H1 (cell line): ENCODE data around the gene SEC22C. TPM values are rescaled to one million over a fixed set of nuclear protein-coding genes. Genes with fewer than 3 reads are reported as not detected.

Experiments used
- CTCF ChIA-PET: fragments of 300-600 bp; sonication (Branson Sonifier 250); formaldehyde crosslinking; loops from one replicate; lab custom pipeline; 2021; ENCODE audit not compliant: partially characterized antibody; lab: Charles Lee
- POLR2A ChIA-PET: fragments of 300-600 bp; sonication (Branson Sonifier 250); formaldehyde crosslinking; loops from one replicate; lab custom pipeline; 2021; ENCODE audit warnings: inconsistent platforms; ENCODE audit not compliant: partially characterized antibody; lab: Charles Lee
- DNase-seq, 2 experiments: peaks; one replicate each; pipeline versions ENCODE4 v3.0.0 to v3.0.0-alpha.2; 2010 to 2022; ENCODE audit warnings: low spot score in 2 of 2, low read depth in 1 of 2, mixed read lengths in 1 of 2
- FAIRE-seq: peaks from 2 replicates; lab custom pipeline; 2011; peaks lifted over from hg19 to GRCh38; lab: Jason Lieb, UNC
- H2AFZ ChIP-seq: 2 replicates; pipeline ENCODE4 v1.8.1; 2012; ENCODE audit warnings: low read length, inconsistent platforms
- H2AK5ac ChIP-seq: 2 replicates; pipeline ENCODE4 v1.6.1; 2013; ENCODE audit warnings: low read depth, low read length
- H2BK120ac ChIP-seq: replicated peaks from 2 replicates; pipeline ENCODE3; 2013; ENCODE audit warnings: low read depth, low read length, inconsistent platforms
- H2BK12ac ChIP-seq: 2 replicates; pipeline ENCODE4 v1.6.1; 2013; ENCODE audit warnings: low read depth, low read length
- H2BK15ac ChIP-seq: 2 replicates; pipeline ENCODE4 v1.6.1; 2013; ENCODE audit warnings: low read length
- H2BK20ac ChIP-seq: 2 replicates; pipeline ENCODE4 v1.6.1; 2013; ENCODE audit warnings: low read length
- H2BK5ac ChIP-seq: 2 replicates; pipeline ENCODE4 v1.6.1; 2013; ENCODE audit warnings: low read depth, low read length
- H3K14ac ChIP-seq: 2 replicates; pipeline ENCODE4 v1.6.1; 2013; ENCODE audit warnings: inconsistent platforms; ENCODE audit not compliant: insufficient read length
- H3K18ac ChIP-seq: 2 replicates; pipeline ENCODE4 v1.6.1; 2013; ENCODE audit warnings: low read length; ENCODE audit errors: extremely low read depth
- H3K23ac ChIP-seq: 2 replicates; pipeline ENCODE4 v1.6.1; 2013; ENCODE audit warnings: inconsistent platforms; ENCODE audit not compliant: insufficient read length
- H3K23me2 ChIP-seq: 2 replicates; pipeline ENCODE4 v1.6.1; 2013; ENCODE audit warnings: low read depth, low read length
- H3K27ac ChIP-seq: 2 replicates; pipeline ENCODE4 v1.6.1; 2011; ENCODE audit warnings: low read depth, low read length, inconsistent platforms
- H3K27me3 ChIP-seq, 4 experiments: replicated peaks in 1 of 4; 1 replicate in 1 of 4; 2 replicates in 3 of 4; pipeline versions ENCODE4 v1.6.1 to v1.8.1; 2011 to 2013; ENCODE audit warnings: low read length in 3 of 4, mild to moderate bottlenecking in 3 of 4, inconsistent platforms in 2 of 4, mixed read lengths in 2 of 4, moderate library complexity in 1 of 4; ENCODE audit not compliant: control insufficient read depth in 3 of 4, insufficient read depth in 3 of 4; ENCODE audit errors: extremely low read depth in 1 of 4
- H3K36me3 ChIP-seq, 4 experiments: 2 replicates each; pipeline versions ENCODE4 v1.6.1 to v1.8.1; 2011 to 2013; ENCODE audit warnings: mild to moderate bottlenecking in 4 of 4, low read length in 3 of 4, moderate library complexity in 2 of 4, control low read depth in 1 of 4, inconsistent platforms in 1 of 4; ENCODE audit not compliant: insufficient read depth in 4 of 4, control insufficient read depth in 2 of 4
- H3K4ac ChIP-seq: replicated peaks from 2 replicates; pipeline ENCODE3; 2013; ENCODE audit warnings: low read length, low read depth, mixed read lengths, inconsistent platforms; ENCODE audit not compliant: insufficient read length
- H3K4me1 ChIP-seq, 4 experiments: replicated peaks in 1 of 4; 1 replicate in 1 of 4; 2 replicates in 3 of 4; pipeline versions ENCODE4 v1.6.1 to v1.8.1; 2011 to 2013; ENCODE audit warnings: low read length in 3 of 4, inconsistent platforms in 2 of 4, mixed read lengths in 1 of 4; ENCODE audit not compliant: insufficient read depth in 4 of 4, control insufficient read depth in 3 of 4
- H3K4me2 ChIP-seq, 2 experiments: 2 replicates each; pipeline versions ENCODE4 v1.6.1 to v1.8.1; 2011 to 2013; ENCODE audit warnings: low read depth in 2 of 2, low read length in 2 of 2, control low read depth in 1 of 2, inconsistent platforms in 1 of 2, mild to moderate bottlenecking in 1 of 2; ENCODE audit not compliant: insufficient read depth in 1 of 2
- H3K4me3 ChIP-seq, 4 experiments: fragments of 200-600, 300-600 bp in 1 of 4; sonication (generic), shearing (Covaris generic), sonication (Bioruptor Twin) in 1 of 4; 2 replicates each; pipeline versions ENCODE4 v1.5.1 to v1.8.1; 2011 to 2016; ENCODE audit warnings: low read length in 4 of 4, low read depth in 3 of 4, control low read depth in 2 of 4, inconsistent platforms in 2 of 4, mild to moderate bottlenecking in 2 of 4, mixed read lengths in 1 of 4, moderate library complexity in 1 of 4; ENCODE audit not compliant: insufficient read depth in 2 of 4; ENCODE audit errors: extremely low read depth in 1 of 4
- H3K56ac ChIP-seq: replicated peaks from 2 replicates; pipeline ENCODE3; 2013; ENCODE audit warnings: low read depth, mild to moderate bottlenecking, mixed read lengths, low read length, inconsistent platforms; ENCODE audit not compliant: insufficient read length
- H3K79me1 ChIP-seq: 2 replicates; pipeline ENCODE4 v1.6.1; 2013; ENCODE audit warnings: low read depth, low read length, control low read depth
- H3K79me2 ChIP-seq, 2 experiments: 2 replicates each; pipeline versions ENCODE4 v1.6.1 to v1.8.1; 2012 to 2013; ENCODE audit warnings: low read length in 2 of 2, mild to moderate bottlenecking in 2 of 2, inconsistent platforms in 1 of 2; ENCODE audit not compliant: insufficient read depth in 2 of 2, control insufficient read depth in 1 of 2
- H3K9ac ChIP-seq, 4 experiments: replicated peaks in 1 of 4; 1 replicate in 1 of 4; 2 replicates in 3 of 4; pipeline versions ENCODE4 v1.6.1 to v1.8.1; 2011 to 2013; ENCODE audit warnings: low read depth in 3 of 4, low read length in 3 of 4, control low read depth in 2 of 4, mild to moderate bottlenecking in 2 of 4, moderate library complexity in 2 of 4, inconsistent platforms in 1 of 4; ENCODE audit errors: extremely low read depth in 1 of 4
- H3K9me3 ChIP-seq, 2 experiments: 2 replicates each; pipeline versions ENCODE4 v1.6.1 to v1.8.1; 2012 to 2013; ENCODE audit warnings: mild to moderate bottlenecking in 2 of 2, moderate library complexity in 2 of 2, control low read depth in 1 of 2, inconsistent platforms in 1 of 2, low read depth in 1 of 2, low read length in 1 of 2, mixed read lengths in 1 of 2; ENCODE audit not compliant: insufficient read depth in 2 of 2
- H4K20me1 ChIP-seq, 2 experiments: replicated peaks in 1 of 2; 2 replicates each; pipeline versions ENCODE3 to v1.8.1; 2011 to 2013; ENCODE audit warnings: inconsistent platforms in 2 of 2, low read length in 2 of 2, mild to moderate bottlenecking in 1 of 2; ENCODE audit not compliant: insufficient read depth in 2 of 2, control insufficient read depth in 1 of 2
- H4K5ac ChIP-seq: 2 replicates; pipeline ENCODE4 v1.6.1; 2013; ENCODE audit warnings: low read length, low read depth, mixed read lengths, inconsistent platforms; ENCODE audit not compliant: insufficient read length
- H4K8ac ChIP-seq: 2 replicates; pipeline ENCODE4 v1.8.0; 2013; ENCODE audit warnings: mild to moderate bottlenecking, moderate library complexity, low read length, inconsistent platforms; ENCODE audit not compliant: insufficient read depth; ENCODE audit errors: extremely low read depth
- H4K91ac ChIP-seq: replicated peaks from 2 replicates; pipeline ENCODE3; 2013; ENCODE audit warnings: low read length, mixed read lengths, inconsistent platforms; ENCODE audit not compliant: insufficient read length
- NANOG ChIP-seq: IDR thresholded peaks from 2 replicates; pipeline ENCODE4 v1.6.1; 2011; ENCODE audit warnings: low read length, low read depth, mild to moderate bottlenecking, inconsistent platforms; ENCODE audit not compliant: insufficient read depth, poor library complexity, severe bottlenecking
- RAD21 ChIP-seq, 2 experiments: IDR thresholded peaks in 1 of 2; conservative IDR thresholded peaks in 1 of 2; 2 replicates each; pipeline ENCODE4 v1.6.1; 2011; ENCODE audit warnings: low read depth in 2 of 2, low read length in 2 of 2, improper control_type of control experiment in 1 of 2, inconsistent platforms in 1 of 2, mild to moderate bottlenecking in 1 of 2, moderate library complexity in 1 of 2
- RXRA ChIP-seq: IDR thresholded peaks from 2 replicates; pipeline ENCODE4 v1.6.1; 2011; ENCODE audit warnings: low read depth, mild to moderate bottlenecking, low read length, moderate library complexity; ENCODE audit not compliant: insufficient read depth
- SRF ChIP-seq: IDR thresholded peaks from 2 replicates; pipeline ENCODE4 v1.6.1; 2011; ENCODE audit warnings: mild to moderate bottlenecking, low read depth, low read length, moderate library complexity
- SUZ12 ChIP-seq: fragments of 200-600 bp; sonication (generic); IDR thresholded peaks from 2 replicates; pipeline ENCODE4 v1.6.1; 2012; ENCODE audit warnings: mild to moderate bottlenecking, inconsistent platforms, low read length, moderate library complexity, mixed read lengths
- WGBS, 2 experiments: shearing (Covaris generic) in 1 of 2; methylation state at CpG; one replicate each; pipeline versions ENCODE4 v1.1.6 to v1.1.7; 2013 to 2015; ENCODE audit warnings: low lambda C conversion rate in 2 of 2, mixed read lengths in 2 of 2, inconsistent platforms in 1 of 2, low coverage in 1 of 2, missing lambda C conversion rate in 1 of 2; ENCODE audit not compliant: insufficient replicate concordance in 2 of 2, insufficient coverage in 1 of 2, insufficient read length in 1 of 2; ENCODE audit errors: extremely low coverage in 1 of 2, missing lambda C conversion rate in 1 of 2; 5-methylcytosine and 5-hydroxymethylcytosine counted together
- polyA plus RNA-seq, 7 experiments: library from polyadenylated mRNA; depleted of rRNA in 3 of 7; stranded (reverse) in 5 of 7; unstranded in 2 of 7; fragments of >200 nt in 5 of 7; fragments of 200-250 nt in 2 of 7; gene quantifications; 1 replicate in 5 of 7; 2 replicates in 1 of 7; 4 replicates in 1 of 7; pipeline versions ENCODE4 v1.2.1 to v1.2.3, GENCODE V29; 2011 to 2013; ENCODE audit warnings: missing spikeins in 2 of 7, mixed read lengths in 2 of 7
- total RNA-seq: library from RNA; stranded (reverse); fragmentation: NEBNext Ultra II Directional; extraction: Animal tissue kit (Norgen Biotek cat#: 25700); gene quantifications from 2 replicates; pipeline ENCODE4 v1.2.1, GENCODE V29; 2021
- TF ChIP-seq, protein P1 (sequence below): IDR thresholded peaks from 2 replicates; pipeline ENCODE4 v1.6.1; 2011; ENCODE audit warnings: low read depth, mild to moderate bottlenecking, low read length; ENCODE audit not compliant: insufficient read depth

Gene SEC22C
- total and polyA plus RNA-seq, 2 of the 8 experiments (the other 6 are each of a cell fraction or from before 2014, with no cell fraction given), result 23.4 to 38.3 TPM

DNA sequence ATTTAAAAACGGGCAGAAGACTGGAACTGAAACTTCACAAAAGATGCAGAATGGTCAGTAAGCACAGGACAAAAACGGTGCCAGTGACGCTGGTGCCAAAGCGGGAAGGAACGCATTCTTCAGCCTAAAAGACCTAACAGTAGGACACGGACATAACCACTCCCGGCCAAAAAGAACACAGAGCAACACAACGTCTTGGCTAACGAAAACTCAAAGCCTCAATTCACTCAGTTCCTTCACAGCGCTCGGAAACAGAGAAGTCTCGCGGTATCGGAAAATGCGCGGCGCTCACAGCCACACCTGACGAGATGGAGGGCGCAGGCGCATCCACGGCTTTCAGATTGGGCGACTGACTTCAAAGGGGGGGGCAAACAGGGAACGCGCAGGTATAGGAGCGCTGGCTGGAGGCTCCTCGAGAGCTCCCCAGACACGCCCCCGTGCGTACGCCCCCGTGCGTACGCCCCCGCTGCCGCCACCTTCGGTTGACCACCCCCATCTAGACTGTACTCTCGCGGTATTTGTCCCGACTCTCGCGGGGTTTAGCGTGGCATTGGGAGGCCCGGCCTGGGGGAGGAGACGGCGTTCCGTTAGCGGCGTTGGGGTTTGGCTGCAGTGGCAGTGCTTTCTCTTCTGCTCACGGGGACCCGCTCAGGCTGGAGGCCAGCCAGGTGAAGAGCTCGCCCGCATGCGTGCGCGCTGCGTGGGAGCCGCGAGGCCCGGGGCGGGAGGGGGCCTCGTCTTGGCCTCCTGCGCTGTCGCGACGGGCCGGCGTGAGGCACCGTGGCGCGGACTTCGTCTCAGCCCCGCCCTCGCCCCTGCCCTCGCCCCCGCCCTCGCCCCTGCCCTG, 18.6 kb upstream of the SEC22C start, which contains the start of gene NKTR:
Gene NKTR, plus strand, starts transcription at position 576 of the 847 bp plus-strand sequence. CDS start 321 bp downstream, outside the sequence.
- Histone ChIP-seq H3K9me3 (no peaks in the 10 kb centered on the region), H2BK15ac (0 out of 2 replicates have a peak within 1 kb of the TSS, but pooled peaks have one; percentile 89), H3K23ac (no peak within 1 kb of the TSS), H2BK20ac (no peak within 1 kb of the TSS), H3K4ac (peak within 1 kb of the TSS; percentile 88), H3K14ac (no peak within 1 kb of the TSS), H3K27ac (peak within 1 kb of the TSS; percentile 91), H4K91ac (peak within 1 kb of the TSS; percentile 96), H3K9ac (peak within 1 kb of the TSS; percentile 91 to 99 (median 94)), H2AFZ (peak within 1 kb of the TSS; percentile 98), H3K36me3 (peaks cover 0 to 18% (median 3%) of the 10 kb centered on the region in 4 experiments; a peak in 4 of 8 replicates), H3K18ac (peak within 1 kb of the TSS; percentile 95), H2BK120ac (no peak within 1 kb of the TSS), H2BK5ac (peak within 1 kb of the TSS; percentile 96), H3K56ac (peak within 1 kb of the TSS; percentile 99), H4K20me1 (peaks cover 3 to 8% of the 10 kb centered on the region in 2 experiments), H3K79me1 (no peaks in the 10 kb centered on the region), H4K8ac (peak within 1 kb of the TSS; percentile 98), H2AK5ac (no peak within 1 kb of the TSS; the same call in 1 of the 2 replicates), H3K4me1 (peaks cover 0 to 6% (median 3%) of the 10 kb centered on the region in 4 experiments; a peak in 5 of 7 replicates), H3K79me2 (peaks cover 19 to 44% of the 10 kb centered on the region in 2 experiments), H3K27me3 (no peaks in the 10 kb centered on the region), H2BK12ac (peak within 1 kb of the TSS; percentile 84), H3K4me3 (peak within 1 kb of the TSS; percentile 77 to 91 (median 88)), H4K5ac (peak within 1 kb of the TSS; percentile 94), H3K23me2 (peaks cover 5% of the 10 kb centered on the region), H3K4me2 (peak within 1 kb of the TSS; percentile 82 to 92)
- ChIA-PET CTCF (interaction anchor here (0.6 to 3.6 kb wide), 8 partner anchors 9 to 67 kb away, joined by 3 to 26 read pairs (median 3); partner anchors contain the start of genes SEC22C and SS18L2), POLR2A (interaction anchor here (0.6 to 7.1 kb wide), 12 partner anchors 11 to 129 kb away, joined by 3 to 73 read pairs (median 7); partner anchors contain the start of genes SEC22C, SS18L2 and ZBTB47)
- FAIRE-seq (peak; percentile 77), DNase-seq (peak; percentile 98 to 100)
- 2% methylated on average over 56 of the region's 76 CpGs; no CpG with 5 or more reads in 1 of the 2 experiments for WGBS, 2 experiments
- TF ChIP-seq, protein P1, sequence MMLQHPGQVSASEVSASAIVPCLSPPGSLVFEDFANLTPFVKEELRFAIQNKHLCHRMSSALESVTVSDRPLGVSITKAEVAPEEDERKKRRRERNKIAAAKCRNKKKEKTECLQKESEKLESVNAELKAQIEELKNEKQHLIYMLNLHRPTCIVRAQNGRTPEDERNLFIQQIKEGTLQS, result no peak
- TF ChIP-seq NANOG, result no peak
- no peak for TF ChIP-seq RXRA
- TF ChIP-seq RAD21 (IDR thresholded peaks at IDR 0.05 in 1 of 2, conservative IDR thresholded peaks at IDR 0.05 in 1 of 2; ENCODE audit: low read depth in 2 of 2, low read length in 2 of 2), result no peak
- TF ChIP-seq SRF, result no peak
- TF ChIP-seq SUZ12, result no peak
